A172 (cell line): ENCODE data around the gene MOB3B. TPM values are rescaled to one million over a fixed set of nuclear protein-coding genes. Genes with fewer than 3 reads are reported as not detected.

Source experiments
- DNase-seq: peaks from one replicate; pipeline ENCODE4 v3.0.0-alpha.2; 2015; ENCODE audit warnings: low spot score
- total RNA-seq: library from RNA; depleted of rRNA; stranded (reverse); fragments of >200 nt; shearing (Covaris generic); gene quantifications from 2 replicates; pipeline ENCODE4 v1.2.3, GENCODE V29; 2014

Gene MOB3B
- total RNA-seq, 1 experiment from 2014 or later = 0.02 TPM

DNA sequence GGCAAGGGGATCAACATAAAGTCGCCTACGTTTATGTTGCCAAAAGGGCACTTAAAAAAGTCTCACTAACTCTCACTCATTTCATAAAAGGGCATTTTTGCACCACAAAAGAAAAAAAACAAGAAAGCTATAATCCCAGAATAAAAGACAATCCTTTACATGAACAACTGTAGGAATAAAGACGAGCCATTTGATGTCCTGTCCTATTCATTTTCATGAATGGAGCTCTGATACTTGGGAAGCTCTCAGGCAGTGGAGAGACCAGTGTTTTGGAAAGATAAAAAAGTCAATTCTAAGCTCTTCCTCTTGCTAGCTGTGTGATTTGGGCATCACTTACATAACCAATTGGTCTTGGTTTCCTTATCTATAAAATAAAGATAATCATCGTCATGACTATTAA is 137.2 kb downstream of the MOB3B start:
- no peak for DNase-seq

DNA sequence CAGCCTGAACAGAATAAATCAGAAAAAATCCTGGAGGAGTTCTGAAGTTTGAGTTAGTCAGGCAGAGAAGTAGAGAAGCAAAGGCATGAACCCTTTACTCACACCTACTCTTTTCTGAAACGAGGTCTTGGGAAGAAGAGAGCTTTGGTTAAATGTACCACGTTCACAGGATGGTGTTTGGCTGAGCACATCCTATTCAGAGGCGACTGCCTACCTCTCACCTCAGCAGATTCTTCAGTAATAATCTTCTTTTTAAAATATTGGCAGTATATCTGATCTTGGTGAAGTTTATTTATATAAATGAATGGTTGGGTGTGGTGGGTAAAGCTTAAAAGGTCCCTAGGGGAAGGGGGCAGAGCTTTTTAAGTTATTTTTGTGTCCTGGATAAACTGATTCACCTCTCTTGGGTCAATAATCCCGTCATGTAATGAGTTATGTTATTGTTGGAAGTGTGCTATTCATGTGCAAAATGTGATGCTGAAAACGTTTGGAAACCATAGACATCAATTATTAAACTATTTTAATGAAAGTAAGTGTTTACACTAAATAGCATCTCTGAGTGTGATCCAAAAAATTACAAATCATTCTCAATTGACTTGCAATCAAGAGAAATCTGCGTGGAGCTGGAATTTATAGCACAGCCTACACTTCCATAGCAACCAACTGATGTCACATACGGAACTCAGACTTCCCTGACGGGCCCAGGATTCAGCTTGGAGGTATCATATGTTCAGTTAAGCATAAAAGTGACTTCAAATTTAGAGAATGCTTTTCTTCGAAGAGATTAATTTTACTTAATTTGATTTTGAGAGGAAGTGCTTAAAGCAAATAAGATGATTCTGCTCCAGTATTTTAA is 138.3 kb downstream of the MOB3B start:
- no peak for DNase-seq

GRCh38 chr9:27388150-27388549 is 141.5 kb downstream of the MOB3B start:
- no peak for DNase-seq

GRCh38 chr9:27387722-27388121 is 141.9 kb downstream of the MOB3B start:
- no peak for DNase-seq

- no peak for DNase-seq
These were observed 143.0 kb downstream of the MOB3B start for GRCh38 chr9:27386571-27387091.

GRCh38 chr9:27385606-27386322 is 143.8 kb downstream of the MOB3B start:
- DNase-seq = no peak

DNA sequence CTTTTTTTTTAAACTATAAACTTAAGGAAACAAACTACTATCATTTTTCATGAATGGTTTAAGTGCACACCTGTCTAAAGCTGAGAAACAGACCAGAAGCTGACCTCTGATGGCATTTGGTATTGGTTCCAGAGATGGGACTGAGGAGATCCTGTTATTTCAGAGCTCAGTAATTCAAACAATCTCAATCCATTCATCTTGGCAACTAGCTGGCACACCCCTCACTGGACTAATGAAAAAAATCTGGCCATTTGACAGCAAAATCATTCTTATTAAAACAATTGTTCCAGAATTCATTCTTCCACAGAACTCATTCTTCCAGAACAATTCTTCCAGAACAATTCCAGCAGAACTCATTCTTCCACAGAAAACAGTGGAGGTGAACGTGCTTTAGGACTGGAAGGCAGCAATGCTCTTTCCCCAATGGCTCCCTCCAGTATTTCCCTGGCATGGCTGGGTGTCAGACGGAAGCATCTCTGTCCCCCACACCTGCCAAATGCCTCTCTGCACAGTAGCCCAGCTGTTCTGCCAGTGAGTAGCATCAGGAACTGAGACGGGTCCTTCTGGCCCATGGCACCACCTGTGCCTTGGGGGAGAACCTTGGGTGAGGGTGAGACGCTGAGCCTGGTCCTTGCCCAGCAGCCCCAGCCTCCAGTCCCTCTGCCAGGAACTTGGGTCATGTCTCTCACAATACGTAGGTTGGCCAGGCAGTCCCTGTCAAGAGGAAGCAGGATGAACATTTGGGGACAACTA is 145.2 kb downstream of the MOB3B start:
- no peak for DNase-seq

- no peak for DNase-seq
These were observed 146.1 kb downstream of the MOB3B start for GRCh38 chr9:27383524-27383923.

GRCh38 chr9:27382975-27383374 is 146.6 kb downstream of the MOB3B start:
- no peak for DNase-seq

GRCh38 chr9:27382308-27382707 is 147.3 kb downstream of the MOB3B start:
- DNase-seq = no peak

DNA sequence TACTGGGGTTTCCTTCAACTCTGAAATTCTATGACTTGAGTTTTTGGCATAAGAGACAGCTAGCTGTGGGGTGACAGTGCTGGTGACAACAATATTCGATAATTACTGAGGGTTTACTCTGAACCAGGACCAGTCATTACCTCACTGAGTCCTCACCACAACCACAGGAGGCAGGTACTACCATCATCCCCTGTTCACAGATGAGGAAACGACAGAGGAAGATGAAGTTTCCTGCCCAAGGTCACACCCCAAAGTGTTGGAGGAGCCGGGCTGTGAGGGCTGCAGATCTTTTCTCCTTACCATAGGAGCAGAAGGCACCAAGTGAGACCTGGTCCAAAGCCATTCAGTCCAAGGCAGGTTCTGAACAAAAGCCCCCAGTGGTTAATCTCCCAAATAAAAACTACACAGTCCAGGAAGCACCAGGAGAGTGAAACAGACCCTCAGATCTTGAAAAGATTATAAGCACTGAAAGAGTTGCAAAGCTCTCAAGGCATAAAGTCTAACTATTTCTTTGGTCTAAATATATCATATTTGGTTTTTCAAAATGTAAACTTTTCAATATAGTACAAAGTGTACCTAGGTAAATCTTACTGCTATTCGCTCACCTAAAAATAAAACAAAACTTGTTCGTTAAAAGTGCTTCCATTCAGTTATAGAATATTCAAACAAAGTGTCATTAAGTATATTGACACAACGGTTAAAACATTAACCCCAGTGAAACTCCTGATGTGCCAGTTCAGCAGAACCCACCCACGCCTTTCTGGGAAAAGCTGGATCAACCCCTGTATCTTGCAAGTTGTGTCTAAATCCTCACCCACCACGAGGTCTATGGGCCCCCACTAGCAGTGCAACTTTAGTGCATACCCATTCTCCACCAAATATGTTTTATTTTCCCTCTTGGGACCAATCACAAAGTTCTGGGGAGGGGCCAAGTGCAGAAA is 150.0 kb downstream of the MOB3B start:
- DNase-seq = no peak

DNA sequence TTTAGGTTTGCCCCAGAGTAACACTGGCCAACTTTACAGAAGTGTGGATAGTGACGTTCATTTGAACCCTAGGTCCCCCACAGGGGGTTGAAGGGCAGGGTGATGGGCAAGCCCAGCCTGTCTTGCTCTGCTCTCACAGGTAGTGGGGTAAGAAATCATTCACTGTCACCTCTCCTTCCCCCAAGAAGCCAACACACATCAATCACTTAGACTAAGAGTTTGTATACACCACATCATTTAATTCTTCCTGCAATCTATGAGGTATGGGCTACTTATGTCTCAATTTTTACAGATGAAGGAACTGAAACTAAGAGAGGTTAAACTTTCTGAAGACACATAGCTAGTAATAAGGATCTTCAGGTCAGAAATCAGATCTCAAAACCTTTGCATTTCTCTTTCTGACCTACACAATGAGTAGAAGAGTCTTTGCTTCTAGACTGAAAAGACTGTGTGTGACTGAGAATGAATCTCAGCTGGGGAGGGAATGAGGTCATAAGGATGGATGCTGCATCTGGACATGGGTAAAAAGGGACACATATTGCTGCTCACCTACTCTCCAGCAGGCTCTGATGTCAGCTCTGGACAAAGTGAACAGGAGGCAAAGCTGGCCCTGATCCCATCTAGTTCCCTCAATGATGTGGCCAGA is 151.7 kb downstream of the MOB3B start:
- no peak for DNase-seq

DNA sequence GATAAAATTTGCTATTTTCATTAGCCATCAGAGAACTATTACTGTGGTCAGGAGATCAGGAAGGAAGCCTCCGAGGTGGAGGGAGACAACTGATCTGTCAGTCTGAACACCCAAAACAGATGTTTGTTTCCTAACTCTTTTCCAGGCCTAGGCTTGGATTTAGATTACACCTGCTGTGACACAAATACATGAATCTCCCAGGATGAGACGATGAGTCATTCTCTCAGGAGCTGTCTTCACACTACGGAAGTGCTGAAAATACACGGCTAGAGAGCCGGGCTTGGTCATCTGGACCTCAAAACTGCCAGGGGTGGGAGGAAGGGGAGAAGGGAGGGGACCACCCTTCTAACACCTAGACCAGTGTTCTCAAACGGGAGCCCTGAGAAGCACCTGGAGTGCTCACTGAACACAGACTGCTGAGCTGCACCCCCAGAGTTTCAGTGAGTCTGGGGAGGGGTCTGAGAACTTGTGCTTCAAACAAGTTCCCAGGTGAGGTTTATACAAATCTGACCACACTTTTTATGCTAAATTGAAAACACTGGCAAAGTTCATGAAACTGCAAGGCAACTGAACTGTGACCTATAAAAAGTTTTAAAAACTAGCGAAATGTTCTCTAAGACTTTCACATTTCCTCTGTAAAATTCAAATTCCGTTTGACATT is 152.3 kb downstream of the MOB3B start:
- DNase-seq = peak; percentile 18

- no peak for DNase-seq
These were observed 155.8 kb downstream of the MOB3B start for GRCh38 chr9:27373851-27374250.

- DNase-seq = no peak
These were observed 157.0 kb downstream of the MOB3B start for GRCh38 chr9:27372615-27373014.

DNA sequence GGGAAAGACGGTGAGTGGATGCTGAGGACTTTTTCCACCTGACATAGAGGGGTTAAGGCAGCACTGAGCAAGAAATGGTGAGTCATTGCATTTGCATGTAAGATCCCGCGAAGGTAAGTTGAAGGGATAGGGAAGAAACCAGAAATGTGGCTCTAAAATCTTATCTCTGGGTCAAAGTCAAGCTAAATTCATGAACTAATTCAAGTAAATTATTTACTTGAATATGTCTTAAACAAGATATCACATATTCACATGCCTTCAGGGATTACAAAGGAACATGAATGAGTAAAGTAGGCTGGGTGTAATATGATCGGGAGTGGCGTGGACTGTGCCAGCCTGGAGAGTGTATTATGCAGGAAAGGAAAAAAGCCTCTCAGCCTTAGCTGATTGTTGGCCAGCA is 158.2 kb downstream of the MOB3B start:
- peak; percentile 3 for DNase-seq

- no peak for DNase-seq
These were observed 160.0 kb downstream of the MOB3B start for GRCh38 chr9:27369591-27369990.

DNA sequence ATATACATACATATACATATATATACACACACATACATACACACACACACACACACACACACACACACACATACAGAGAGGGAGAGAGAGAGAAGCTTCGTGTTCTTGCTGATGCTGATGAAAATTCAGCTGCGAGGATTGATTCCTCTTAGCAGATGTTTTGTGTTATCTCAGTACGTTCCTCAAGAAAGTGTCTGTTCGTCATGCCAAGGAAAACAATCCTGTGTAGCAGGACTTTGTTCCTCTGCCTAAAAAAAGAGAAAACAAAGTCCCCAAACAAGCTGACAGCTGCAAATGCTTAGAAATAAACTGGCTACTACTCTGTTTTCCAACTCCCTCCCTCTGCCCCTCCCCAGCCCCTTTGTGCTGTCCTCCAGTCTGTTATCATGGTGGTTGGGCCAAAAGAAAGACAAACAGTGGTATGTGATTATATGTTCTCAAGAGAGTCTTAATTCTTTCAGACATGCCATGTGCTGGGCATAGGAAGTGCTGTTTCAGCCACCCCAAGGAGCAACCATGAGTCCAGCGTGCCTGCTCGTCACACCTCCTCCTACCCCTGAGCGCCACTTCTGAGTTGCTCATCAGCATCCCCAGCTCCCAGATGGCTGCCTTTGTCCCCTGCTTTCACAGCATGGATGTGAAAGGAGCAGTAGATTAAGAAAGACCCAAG is 161.2 kb downstream of the MOB3B start:
- no peak for DNase-seq

GRCh38 chr9:27367921-27368315 is 161.7 kb downstream of the MOB3B start:
- no peak for DNase-seq
